Caco-2 (cell line): ENCODE measurements around the gene PIR. TPM values are rescaled to one million over a fixed set of nuclear protein-coding genes. Genes with fewer than 3 reads are reported as not detected.
A peak's percentile ranks its signal among the peaks of the same experiment; 100 is the strongest.

Experiments
- BruUV-seq: library from RNA; stranded (reverse); fragments of 400-500 nt; replicated peaks from 2 replicates; lab custom pipeline; 2021; lab: Mats Ljungman, UMichigan
- CTCF ChIA-PET: fragments of 300-600 bp; sonication (Branson Sonifier 250); formaldehyde crosslinking; loops from one replicate; lab custom pipeline; 2022; ENCODE audit warnings: antibody characterized with exemption; lab: Charles Lee
- POLR2A ChIA-PET: fragments of 300-600 bp; sonication (Branson Sonifier 250); formaldehyde crosslinking; loops from one replicate; lab custom pipeline; 2022; ENCODE audit warnings: antibody characterized with exemption; lab: Charles Lee
- DNase-seq, 2 experiments: peaks; one replicate each; pipeline versions ENCODE4 v3.0.0 to v3.0.0-alpha.2; 2020 to 2022
- H3K27me3 ChIP-seq: replicated peaks from 2 replicates; pipeline ENCODE4 v1.6.0; 2011; ENCODE audit warnings: low read length; ENCODE audit not compliant: control insufficient read depth, insufficient read depth
- H3K36me3 ChIP-seq: 2 replicates; pipeline ENCODE4 v1.5.1; 2011; ENCODE audit warnings: low read length; ENCODE audit not compliant: control insufficient read depth, insufficient read depth
- H3K4me1 ChIP-seq: fragments of 250-450 bp; sonication (Bioruptor Pico); 2 replicates; pipeline ENCODE4 v1.5.1; 2020; ENCODE audit warnings: mild to moderate bottlenecking
- H3K4me3 ChIP-seq: 2 replicates; pipeline ENCODE4 v1.5.1; 2011; ENCODE audit warnings: low read depth, mild to moderate bottlenecking, control low read depth, low read length
- H3K9me3 ChIP-seq: fragments of 250-450 bp; sonication (Bioruptor Pico); 2 replicates; pipeline ENCODE4 v1.5.1; 2020; ENCODE audit warnings: mild to moderate bottlenecking, moderate library complexity
- H3K27ac Mint-ChIP-seq: one replicate; pipeline ENCODE4 v1.8.0; 2022; ENCODE audit warnings: mixed read lengths; ENCODE audit not compliant: unreplicated experiment
- H3K27me3 Mint-ChIP-seq: one replicate; pipeline ENCODE4 v1.8.0; 2022; ENCODE audit warnings: mixed read lengths; ENCODE audit not compliant: insufficient read depth, unreplicated experiment
- H3K36me3 Mint-ChIP-seq: one replicate; pipeline ENCODE4 v1.8.0; 2022; ENCODE audit warnings: mild to moderate bottlenecking, mixed read lengths; ENCODE audit not compliant: insufficient read depth, unreplicated experiment
- H3K4me1 Mint-ChIP-seq: one replicate; pipeline ENCODE4 v1.8.0; 2022; ENCODE audit warnings: low read depth, mixed read lengths; ENCODE audit not compliant: unreplicated experiment
- H3K4me3 Mint-ChIP-seq: one replicate; pipeline ENCODE4 v1.8.0; 2022; ENCODE audit warnings: mild to moderate bottlenecking, moderate library complexity, mixed read lengths; ENCODE audit not compliant: unreplicated experiment
- H3K9me3 Mint-ChIP-seq: one replicate; pipeline ENCODE4 v1.8.0; 2022; ENCODE audit warnings: mixed read lengths; ENCODE audit not compliant: unreplicated experiment
- CTCF ChIP-seq, 2 experiments: fragments of 200-600 bp in 1 of 2; IDR thresholded peaks; 1 replicate in 1 of 2; 2 replicates in 1 of 2; pipeline versions ENCODE4 v1.5.1 to v1.8.0; 2011 to 2022; ENCODE audit warnings: antibody characterized with exemption in 1 of 2, control low read depth in 1 of 2, inconsistent platforms in 1 of 2, low read depth in 1 of 2, low read length in 1 of 2, mild to moderate bottlenecking in 1 of 2, moderate library complexity in 1 of 2; ENCODE audit not compliant: insufficient read depth in 1 of 2, severe bottlenecking in 1 of 2, unreplicated experiment in 1 of 2
- intact Hi-C: fragments of 100-400 bp; cut with micrococcal nuclease; formaldehyde crosslinking; loops from one replicate; pipeline ENCODE4 v1.10.0; 2022; ENCODE audit not compliant: unreplicated experiment
- total RNA-seq: library from RNA; stranded (reverse); gene quantifications from 2 replicates; pipeline ENCODE4 v1.2.3, GENCODE V29; 2022

PIR gene
- total RNA-seq, 1 experiment from 2014 or later, result 15.7 TPM

GRCh38 chrX:15418041-15418706, 75.0 kb downstream of the PIR start:
- no peaks in the 10 kb centered on the region; the same call in 1 of the 2 replicates for H3K36me3 ChIP-seq
- Mint-ChIP-seq H3K9me3 (peaks cover 10% of the 10 kb centered on the region), H3K4me1 (no peaks in the 10 kb centered on the region), H3K27ac (no peak overlapping the region), H3K27me3 (no peaks in the 10 kb centered on the region), H3K36me3 (no peaks in the 10 kb centered on the region), H3K4me3 (no peak overlapping the region)
- no peak for TF ChIP-seq CTCF (IDR thresholded peaks at IDR 0.05; ENCODE audit: insufficient read depth in 1 of 2, low read depth in 1 of 2, low read length in 1 of 2, severe bottlenecking in 1 of 2, unreplicated experiment in 1 of 2)
- no peak overlapping the region for H3K4me3 ChIP-seq
- H3K4me1 ChIP-seq, result no peaks in the 10 kb centered on the region
- ChIA-PET CTCF (no interaction called here), POLR2A (no interaction called here)
- no peak for DNase-seq
- H3K27me3 ChIP-seq, result no peaks in the 10 kb centered on the region
- H3K9me3 ChIP-seq, result no peaks in the 10 kb centered on the region
- intact Hi-C loops, result no loop called here
- no TSS peak for BruUV-seq

- Mint-ChIP-seq H3K27ac (no peak overlapping the region), H3K4me3 (no peak overlapping the region), H3K36me3 (no peaks in the 10 kb centered on the region), H3K9me3 (peaks cover 10% of the 10 kb centered on the region), H3K4me1 (no peaks in the 10 kb centered on the region), H3K27me3 (no peaks in the 10 kb centered on the region)
- DNase-seq, result peak in 1 of 2 experiments; percentile 0
- no TSS peak for BruUV-seq
- Histone ChIP-seq H3K27me3 (no peaks in the 10 kb centered on the region), H3K4me1 (no peaks in the 10 kb centered on the region), H3K4me3 (no peak overlapping the region), H3K36me3 (no peaks in the 10 kb centered on the region; the same call in 1 of the 2 replicates), H3K9me3 (no peaks in the 10 kb centered on the region)
- TF ChIP-seq CTCF (IDR thresholded peaks at IDR 0.05; ENCODE audit: insufficient read depth in 1 of 2, low read depth in 1 of 2, low read length in 1 of 2, severe bottlenecking in 1 of 2, unreplicated experiment in 1 of 2), result no peak
- POLR2A ChIA-PET, result no interaction called here
- CTCF ChIA-PET, result no interaction called here
- intact Hi-C loops, result no loop called here
Measured at GRCh38 chrX:15416133-15416993, 76.8 kb downstream of the PIR start.

GRCh38 chrX:15413101-15413500, 80.0 kb downstream of the PIR start:
- Histone ChIP-seq H3K4me3 (no peak overlapping the region), H3K4me1 (no peaks in the 10 kb centered on the region), H3K27me3 (no peaks in the 10 kb centered on the region), H3K36me3 (no peaks in the 10 kb centered on the region; the same call in 1 of the 2 replicates), H3K9me3 (no peaks in the 10 kb centered on the region)
- no peak overlapping the region for H3K27ac Mint-ChIP-seq
- no peak for TF ChIP-seq CTCF (IDR thresholded peaks at IDR 0.05; ENCODE audit: insufficient read depth in 1 of 2, low read depth in 1 of 2, low read length in 1 of 2, severe bottlenecking in 1 of 2, unreplicated experiment in 1 of 2)
- no peak overlapping the region for H3K4me3 Mint-ChIP-seq
- intact Hi-C loops, result no loop called here
- H3K36me3 Mint-ChIP-seq, result no peaks in the 10 kb centered on the region
- BruUV-seq, result no TSS peak
- no peak for DNase-seq
- ChIA-PET POLR2A (no interaction called here), CTCF (no interaction called here)
- H3K4me1 Mint-ChIP-seq, result no peaks in the 10 kb centered on the region
- no peaks in the 10 kb centered on the region for H3K27me3 Mint-ChIP-seq
- H3K9me3 Mint-ChIP-seq, result peaks cover 9% of the 10 kb centered on the region
